GM19240 (cell line): ENCODE results near the gene LAMB1.

Experiments
- DNase-seq: peaks from one replicate; pipeline ENCODE4 v3.0.0; 2011; ENCODE audit warnings: low spot score; ENCODE audit not compliant: insufficient read length

Gene LAMB1

DNA sequence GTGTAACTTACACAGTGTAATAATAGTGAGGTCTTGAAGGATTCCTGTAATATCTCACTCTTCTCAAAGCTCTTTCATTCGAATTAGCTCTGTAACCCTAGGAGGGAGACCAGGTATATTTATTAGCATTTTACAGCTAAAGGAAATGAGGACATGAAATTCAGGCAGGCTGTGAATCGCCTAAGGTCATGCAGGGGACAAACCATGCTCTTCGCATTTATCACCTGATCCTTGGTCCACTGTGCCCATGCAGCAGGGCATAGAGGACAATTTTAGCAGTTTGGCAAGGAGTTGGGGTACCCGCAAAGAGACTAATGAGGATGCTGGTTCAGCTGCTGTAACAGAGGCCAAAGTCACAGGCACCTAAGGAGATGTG, 14.8 kb upstream of the LAMB1 start:
- DNase-seq, result no peak

DNA sequence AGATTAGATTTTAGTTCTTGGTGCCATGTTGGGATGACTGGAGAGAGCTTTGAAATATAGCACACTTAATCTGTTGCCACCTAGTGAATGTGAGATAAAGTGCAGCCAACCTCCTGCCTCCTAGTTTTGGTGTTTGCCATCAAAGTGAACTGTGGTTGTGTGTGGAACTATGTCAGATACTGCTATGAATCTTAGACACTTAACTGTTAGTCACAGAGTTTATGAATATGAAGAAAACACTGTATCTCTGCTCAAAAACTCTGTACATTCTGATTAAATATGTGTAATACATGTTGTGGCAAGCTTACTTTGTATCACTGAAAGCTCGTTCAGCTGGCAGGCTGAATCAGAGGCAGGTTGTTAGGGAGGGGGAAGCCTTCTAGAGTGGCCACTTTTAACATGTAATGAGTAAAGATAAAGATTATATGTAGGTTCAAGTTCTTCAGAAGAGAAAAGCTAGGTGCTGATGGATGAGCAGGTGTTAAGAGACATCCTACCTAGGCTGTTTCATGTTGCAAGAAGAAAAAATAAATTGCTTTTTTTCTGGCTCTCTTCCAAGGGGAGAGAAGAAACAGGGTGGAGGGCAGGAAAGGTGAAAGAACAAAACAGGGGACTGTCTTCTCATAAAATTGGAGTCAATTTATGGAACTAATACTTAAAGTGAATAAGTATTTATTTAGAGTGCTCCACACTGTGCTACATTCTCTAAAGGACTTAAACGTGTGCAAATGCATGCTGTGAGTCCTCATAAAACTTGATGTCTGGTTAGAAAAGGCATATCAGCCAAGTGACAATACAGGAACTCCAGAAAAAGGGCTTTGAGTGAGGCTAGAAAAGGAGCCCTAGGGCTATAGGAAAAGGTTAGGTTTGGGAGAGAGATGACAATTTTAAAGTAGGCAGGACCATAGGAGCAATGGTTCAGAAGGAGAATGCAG, 14.1 kb upstream of the LAMB1 start:
- DNase-seq, result no peak

DNA sequence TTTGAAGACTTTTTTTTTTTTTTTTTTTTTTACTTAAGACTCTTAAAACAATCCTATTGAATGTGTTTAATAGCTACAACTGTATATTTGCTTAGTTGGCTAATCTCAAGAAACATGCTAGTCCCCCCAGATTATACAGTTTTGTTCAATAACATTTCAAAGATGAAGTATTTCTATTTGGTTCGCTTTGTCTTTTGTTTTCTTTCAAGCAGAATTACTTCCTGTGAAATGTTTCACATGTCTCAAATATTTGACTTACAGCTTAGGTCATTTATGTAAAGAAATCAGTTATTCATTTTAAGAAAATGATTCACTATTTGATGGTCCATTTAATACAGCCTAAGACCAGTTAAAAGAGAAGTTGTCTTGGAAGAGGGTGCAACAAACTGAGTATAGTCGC, 12.8 kb upstream of the LAMB1 start:
- no peak for DNase-seq

DNA sequence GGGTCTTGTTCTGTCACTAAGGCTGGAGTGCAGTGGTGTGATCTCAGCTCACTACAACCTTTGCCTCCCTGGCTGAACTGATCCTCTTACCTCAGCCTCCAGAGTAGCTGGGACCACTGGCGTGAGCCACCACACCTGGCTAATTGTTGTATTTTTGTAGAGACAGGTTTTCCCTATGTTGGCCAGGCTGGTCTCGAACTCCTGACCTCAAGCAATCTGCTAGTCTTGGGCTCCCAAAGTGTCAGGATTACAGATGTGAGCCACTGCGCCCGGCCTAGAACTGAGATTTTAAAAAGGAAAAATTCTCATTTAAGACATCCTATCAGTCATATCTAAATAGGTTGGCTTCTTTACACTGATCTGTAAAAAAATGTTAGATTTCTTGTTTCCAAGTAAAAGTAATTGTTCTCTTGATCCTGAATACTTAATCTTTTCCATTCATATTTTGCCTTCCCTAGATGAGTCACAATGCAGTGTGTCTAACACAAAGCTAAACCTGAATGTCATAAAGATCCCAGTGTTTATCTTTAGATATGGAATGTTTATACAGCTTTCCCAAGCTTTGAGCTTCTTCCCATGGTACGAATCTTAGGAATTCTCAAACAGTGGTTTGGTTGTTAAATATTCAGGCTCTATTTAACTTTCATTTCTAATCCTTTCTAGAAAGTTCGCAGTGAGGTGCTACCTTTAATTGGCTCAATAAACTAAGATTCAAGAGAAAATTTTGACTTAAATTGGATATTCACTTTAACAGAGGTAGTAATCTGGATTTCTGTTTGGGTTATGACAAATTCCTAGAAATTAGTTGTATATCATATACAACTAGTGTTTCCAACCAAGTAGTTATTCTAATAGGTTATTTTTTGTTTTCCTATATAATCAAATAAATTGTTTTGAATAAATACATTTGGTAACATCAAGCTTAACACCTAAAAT, 12.1 kb upstream of the LAMB1 start:
- DNase-seq, result no peak

DNA sequence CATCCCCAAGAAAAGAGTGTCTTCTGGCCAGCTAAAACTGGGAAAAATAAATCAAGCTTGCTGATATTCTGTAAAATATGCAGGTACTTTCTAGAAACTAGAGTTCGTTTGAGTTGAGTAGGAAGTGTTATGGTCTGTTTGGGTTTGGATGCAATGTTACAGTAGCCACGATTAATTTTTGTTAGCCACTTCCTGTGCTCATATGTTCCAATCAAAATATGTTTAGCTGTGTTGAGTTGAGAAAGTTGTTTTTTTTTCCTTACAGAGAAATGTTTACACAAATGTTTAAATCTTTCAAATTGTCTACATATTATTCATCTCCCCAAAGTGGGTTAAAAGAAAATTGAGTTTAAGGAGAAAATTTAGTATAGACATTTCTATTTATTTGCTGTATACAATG, 11.3 kb upstream of the LAMB1 start:
- DNase-seq, result no peak

DNA sequence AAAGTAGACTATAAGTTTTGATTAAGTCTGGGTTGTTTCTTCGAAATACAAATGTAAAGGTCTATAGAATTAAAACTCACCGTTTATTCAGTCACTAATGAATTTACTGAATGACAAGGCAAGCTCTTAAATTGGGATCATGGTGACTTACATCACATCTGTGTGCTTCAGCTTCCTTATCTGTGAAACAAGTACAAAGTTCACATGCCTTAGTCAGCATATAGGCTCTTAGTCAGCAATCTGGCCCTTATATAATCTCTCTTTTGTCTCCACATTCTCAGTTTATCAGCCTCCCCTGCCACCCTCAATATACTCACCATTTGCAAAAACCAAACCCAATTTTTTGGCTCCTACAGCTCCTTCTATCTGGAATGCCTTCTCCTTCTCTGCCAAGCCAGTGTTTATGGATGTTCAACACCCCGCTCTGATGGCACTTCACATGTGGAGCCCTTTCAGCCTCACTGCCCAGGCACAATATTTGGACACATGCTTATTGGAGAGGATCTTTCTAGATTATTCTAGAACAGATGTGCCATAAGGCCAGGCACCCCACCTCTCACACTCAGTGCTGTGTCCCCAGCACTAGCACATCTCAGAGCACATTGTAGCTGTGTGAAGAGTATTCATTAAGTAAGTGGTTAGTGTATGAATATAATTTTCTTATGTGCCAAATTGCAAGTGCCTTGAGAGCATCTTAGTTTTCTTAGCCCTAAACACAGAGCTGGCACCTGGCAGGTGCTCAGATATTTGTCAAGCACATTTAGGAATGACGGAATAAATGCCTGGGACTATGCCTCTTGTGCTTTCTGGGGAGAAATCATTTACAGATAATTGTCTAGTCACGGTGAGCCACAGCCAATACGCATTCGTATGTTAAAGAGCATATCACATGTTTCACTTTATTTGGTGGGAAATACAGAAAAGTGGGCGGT, 9.8 kb upstream of the LAMB1 start:
- DNase-seq, result no peak

DNA sequence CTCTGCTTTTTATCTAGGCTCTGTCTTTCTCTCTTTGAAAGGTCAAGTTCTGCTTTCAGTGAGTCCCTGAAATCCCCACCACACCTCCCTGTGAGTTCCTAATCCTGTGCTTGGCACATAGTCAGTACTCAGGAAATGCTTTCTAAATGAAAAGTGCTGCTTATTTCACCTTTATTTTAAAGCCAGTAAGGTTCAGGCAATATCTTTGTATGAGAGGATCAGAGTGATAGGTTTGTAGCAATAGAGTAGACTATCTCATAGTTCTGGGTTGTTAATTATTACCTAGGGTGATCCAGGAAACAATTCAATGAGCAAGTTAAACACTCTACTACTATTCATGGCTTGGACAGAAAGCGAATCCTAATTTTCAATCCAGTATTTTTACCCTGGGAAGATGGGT, 7.4 kb upstream of the LAMB1 start:
- no peak for DNase-seq

DNA sequence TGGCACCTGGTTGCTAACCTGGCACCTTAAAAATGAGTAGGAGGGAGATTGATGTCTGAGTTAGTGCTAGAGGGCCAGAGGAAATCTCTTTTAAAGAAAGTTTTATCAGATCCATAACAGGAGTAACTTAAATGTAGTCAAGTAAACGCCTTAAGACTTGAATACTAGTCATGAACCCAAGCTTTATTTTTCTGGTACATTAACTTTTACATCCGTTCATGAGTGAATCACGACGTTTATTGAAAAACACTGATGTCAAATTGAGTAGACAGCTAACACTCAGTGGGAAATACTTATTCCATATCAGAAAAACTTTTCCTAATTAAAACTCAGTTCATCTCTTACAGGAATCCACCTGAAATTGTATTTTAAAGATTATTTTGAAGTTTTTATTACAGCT, 6.9 kb upstream of the LAMB1 start:
- no peak for DNase-seq

DNA sequence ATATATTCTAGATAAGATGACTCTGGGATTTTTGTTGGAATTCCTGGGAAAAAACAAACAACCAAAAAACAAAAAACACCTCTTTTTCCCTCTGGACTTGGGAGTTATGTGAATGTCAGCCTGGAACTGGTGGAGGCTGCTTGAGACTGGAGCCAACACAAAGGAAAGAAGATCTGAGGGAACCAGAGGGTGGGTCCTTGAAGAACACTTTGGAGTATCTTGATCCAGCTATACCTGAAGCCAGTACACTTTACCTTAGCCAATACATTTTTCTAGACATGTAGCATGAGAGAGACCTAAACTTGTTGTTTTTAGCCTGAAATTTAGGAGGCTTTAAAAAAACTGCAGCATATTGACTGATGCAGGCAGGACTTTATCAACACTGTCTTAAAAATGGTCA, 5.9 kb upstream of the LAMB1 start:
- no peak for DNase-seq

DNA sequence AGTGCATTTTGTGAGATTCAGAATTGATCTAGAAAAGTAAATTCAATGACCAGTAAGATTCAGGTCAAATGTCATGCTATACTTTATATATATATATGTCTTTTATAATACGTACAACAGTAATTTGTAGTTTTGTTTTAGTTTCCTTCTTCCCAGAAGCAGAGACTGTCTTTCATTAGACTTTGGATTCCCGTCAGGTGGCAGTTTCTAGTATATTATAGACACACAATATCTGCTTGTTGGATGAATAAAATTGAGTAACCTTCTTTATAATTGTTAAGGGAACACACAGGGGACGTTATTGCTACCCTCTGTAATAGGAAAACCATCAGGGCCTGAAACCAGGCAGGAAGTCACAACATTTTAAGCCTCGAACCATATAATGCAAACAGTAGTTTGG, 5.3 kb upstream of the LAMB1 start:
- DNase-seq, result no peak

DNA sequence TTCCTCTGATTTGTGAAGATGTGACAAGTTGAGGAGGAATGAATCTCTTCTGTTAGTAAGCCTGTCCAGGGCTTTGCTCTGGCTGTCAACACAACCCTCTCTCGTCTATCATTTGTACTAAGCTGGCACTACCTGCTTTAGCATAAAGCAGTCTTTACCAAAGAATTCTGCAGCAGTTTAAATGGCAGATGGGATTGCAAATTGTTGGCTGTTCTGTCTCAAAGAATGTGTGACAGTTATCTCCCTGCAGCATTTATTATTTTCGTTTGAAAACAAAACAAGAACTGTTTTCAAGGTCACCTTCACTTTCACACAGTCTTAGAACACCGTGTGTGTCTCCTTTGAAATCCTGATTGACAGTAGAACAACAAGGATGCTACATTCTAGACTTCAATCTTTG, 4.8 kb upstream of the LAMB1 start:
- DNase-seq, result no peak

DNA sequence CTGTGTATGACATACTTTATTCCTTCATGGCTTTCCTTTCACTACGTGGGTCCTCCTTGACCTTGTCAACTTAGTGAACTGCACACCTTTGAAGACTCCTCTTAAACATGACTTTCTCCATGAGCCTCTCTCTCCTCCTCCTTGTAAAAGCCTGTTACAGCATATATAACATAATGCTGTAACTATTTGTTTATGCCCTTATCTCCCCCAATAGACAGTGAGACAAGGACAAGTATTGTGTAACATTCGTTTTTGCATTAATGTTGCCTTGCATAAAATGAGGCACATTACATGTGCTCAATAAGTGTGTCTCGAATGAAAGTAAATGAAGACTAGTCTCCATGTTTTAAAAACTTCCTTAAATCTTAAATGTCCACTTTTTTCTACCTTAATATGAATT, 4.3 kb upstream of the LAMB1 start:
- DNase-seq, result no peak

DNA sequence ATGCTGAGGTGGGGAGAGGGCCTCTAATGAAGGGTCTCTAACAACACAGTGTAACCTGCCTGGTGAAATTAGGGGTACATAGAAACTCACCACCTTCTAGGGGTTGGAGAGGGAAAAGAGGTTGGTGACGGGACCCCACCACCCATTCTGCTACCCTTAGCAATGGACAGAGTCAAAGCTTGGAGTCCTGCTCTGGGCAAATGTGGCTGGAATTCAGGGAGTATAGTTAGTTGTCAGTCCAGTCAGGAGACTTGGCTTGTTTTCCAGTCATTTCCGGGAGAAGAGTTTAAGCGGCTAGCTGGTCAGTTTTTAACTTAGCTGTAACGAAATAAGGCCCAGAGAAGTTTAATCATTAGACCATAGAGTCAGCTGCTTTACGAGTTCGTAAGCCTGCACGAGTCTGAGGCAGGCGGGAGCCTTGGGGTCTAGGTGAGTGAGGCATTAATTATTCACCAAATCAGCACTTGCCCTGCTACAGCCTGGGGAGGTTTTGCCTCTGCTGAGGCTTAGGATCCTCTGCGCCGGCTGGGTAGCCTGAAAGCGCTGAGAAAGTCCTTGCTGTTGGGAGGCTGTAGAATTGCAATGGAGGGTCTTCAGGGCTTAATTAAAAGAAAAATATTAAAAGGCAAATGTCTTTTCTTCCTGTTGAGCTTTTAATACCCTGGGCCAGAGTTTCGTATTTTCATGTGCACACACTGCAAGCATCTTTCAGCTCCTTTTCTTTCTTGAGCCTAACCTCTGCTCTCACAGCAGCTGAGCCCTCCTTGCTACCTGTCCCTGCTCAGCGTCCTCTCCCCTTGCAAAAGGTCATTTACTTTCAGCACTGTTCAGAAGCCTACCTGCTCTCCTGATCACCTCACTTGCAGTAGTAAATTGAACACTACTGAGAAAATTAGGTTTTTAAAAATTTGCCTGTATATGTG, 1.5 kb upstream of the LAMB1 start:
- DNase-seq, result no peak

DNA sequence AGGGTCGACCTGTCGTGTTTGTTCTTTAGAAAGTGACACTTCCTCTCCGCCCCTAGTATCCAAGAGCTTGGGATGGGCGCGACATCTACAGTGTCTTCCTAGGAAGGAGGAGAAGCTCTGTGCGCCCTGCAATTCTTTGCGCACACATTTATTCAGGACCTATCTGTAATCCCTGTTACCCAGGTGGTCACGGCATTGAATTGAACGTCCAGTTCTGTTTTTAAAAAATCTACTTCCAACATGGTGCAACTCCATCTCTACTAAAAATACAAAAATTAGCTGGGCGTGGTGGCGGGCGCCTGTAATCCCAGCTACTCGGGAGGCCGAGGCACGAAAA, 606 bp upstream of the LAMB1 start:
- no peak for DNase-seq

DNA sequence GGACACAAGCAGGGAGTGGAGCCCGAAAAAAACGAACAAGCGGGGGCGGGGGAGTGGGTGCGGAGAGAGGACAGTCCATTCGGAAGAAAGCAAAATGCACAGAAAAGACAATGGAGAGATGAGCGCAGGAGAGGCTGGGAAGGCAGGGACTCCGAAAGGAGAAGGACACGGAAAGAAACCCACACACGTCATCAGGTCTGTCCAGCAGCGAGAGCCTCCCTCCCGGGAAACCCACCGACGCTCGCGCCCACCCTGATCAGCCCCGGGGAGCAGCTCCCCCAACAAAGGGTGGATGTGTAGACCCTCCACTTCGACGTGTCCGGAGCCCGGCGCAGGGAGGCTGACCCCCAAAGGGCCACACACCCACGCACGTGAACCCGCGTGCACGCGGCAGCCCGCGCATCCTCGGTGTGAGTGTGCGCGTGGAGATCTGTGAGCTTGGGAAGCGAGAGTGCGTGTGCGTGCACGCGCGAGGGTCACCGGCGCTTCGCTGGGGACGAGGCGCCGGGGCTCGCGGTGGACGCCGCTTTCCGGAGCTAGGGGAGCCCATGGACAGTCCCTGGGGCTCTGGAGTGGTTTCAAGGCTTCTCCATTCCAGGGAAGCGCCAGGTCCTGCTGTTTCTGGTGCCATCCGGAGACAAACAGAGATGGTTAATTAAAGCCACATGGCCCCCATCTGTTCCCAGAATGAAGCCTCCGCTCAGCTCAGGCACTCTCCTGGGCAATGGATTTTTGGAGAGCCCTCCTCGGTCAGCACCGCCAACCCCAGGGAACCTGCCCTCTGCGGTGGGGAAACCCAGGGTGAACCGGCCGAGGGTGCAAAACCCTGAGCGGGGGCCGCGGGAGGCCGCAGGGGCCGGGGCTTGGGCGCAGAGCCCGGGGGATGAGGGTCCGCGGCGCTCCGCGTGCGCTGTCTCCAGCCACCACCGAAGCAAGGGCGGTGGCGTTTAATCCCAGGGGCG, 916 bp downstream of the LAMB1 start:
- DNase-seq, result no peak

DNA sequence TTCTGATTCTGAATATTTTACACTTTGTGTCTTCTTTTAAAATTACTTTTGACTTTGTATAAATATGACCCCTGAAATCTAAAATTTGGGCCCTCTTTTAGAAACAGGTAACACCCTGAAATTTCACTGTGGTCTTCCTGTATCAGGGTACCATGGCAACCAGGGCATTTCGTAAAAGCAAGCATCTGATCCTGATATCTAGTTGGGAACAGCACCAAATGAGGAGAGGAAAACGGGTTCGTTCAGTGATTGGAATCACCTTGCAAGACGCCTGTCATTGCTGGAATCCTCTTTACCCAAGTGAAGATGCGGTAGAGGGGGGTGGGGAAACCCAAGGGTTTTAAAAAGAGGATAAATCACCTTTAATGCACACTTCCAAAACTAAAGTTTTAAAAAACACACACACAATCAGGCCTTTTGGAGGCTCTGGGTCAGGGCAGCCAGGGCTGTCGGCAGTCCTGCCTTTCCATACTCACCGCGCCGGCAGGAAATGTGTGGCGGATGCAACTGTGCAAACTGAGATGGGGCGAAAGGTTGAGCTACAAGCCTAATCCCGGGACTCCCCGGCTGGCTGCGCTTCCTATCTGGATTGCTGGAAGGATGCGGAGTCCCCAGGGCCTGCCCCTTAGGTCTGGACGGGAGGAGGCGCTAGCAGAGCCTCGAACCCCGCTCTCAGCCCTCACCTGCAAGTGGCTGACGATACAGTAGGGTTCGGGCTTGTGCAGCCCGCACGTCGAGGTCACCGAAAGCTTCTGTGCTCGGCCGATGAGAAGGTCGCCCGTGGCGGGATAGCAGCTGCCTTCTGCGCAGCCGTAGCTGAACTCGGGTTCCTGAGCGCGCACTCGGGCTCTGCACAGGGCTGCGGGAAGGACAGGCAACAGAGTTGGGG, 1.8 kb downstream of the LAMB1 start:
- DNase-seq, result no peak

DNA sequence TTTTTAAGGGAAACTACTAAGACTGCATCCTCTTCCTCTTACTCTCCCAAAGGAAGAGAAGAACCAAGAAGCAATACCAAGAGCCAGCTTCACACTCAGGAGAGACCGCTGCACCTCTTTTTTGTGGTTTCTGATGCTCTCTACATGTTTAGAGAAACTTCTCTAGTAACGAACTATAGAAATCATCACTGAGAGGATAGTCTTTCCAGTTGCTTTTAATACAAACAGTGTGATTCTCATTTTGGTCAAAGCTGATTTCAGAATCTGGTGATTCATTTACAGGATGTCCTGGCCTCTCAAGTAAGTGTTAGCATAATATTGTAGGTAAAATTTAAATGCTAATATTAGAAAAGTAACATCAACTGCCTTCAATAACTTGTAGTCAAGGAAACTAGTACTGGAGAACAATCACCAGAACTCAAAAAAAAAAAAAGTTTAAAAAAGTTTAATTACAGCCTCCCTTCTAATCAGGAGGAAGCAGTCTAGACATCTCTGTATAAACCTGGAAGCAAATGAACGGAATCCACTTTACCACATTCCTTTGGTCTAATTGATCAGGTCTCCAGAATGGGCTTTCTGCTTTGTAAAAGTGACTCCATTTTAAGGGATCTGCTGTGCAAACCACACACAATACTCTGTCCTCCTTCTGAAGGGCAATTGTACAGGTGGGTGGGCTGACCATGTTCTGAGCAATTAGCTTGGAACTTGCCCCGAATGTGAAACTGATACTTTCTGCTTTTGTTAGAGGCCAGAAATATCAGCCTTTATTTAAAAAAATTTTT, 3.0 kb downstream of the LAMB1 start:
- no peak for DNase-seq
